Liver (tissue), 9 donors: ENCODE measurements around the gene SLC24A3. TPM values are rescaled to one million over a fixed set of nuclear protein-coding genes. Genes with fewer than 3 reads are reported as not detected.

Experiments used
- DNase-seq: peaks from one replicate; pipeline ENCODE4 v3.0.0-alpha.2; 2017; ENCODE audit warnings: low spot score
- H3K27ac ChIP-seq, 2 donors: one replicate each; pipeline ENCODE4 v1.7.0; 2013; ENCODE audit warnings: inconsistent platforms in 2 of 2, low read length in 2 of 2, control low read depth in 1 of 2, low read depth in 1 of 2, mild to moderate bottlenecking in 1 of 2
- H3K27me3 ChIP-seq, 4 donors: one replicate each; pipeline versions ENCODE4 v1.6.1 to v1.7.0; 2013; ENCODE audit warnings: low read length in 3 of 4, inconsistent platforms in 1 of 4, mild to moderate bottlenecking in 1 of 4, moderate library complexity in 1 of 4; ENCODE audit not compliant: control insufficient read depth in 4 of 4, insufficient read depth in 4 of 4
- H3K36me3 ChIP-seq, 4 donors: one replicate each; pipeline versions ENCODE4 v1.6.1 to v1.7.0; 2013; ENCODE audit warnings: low read length in 3 of 4, mild to moderate bottlenecking in 3 of 4, low read depth in 1 of 4, moderate library complexity in 1 of 4; ENCODE audit not compliant: control insufficient read depth in 4 of 4, insufficient read depth in 3 of 4
- H3K4me1 ChIP-seq, 4 donors: one replicate each; pipeline versions ENCODE4 v1.6.1 to v1.7.0; 2013; ENCODE audit warnings: low read length in 3 of 4, mild to moderate bottlenecking in 3 of 4, moderate library complexity in 1 of 4; ENCODE audit not compliant: control insufficient read depth in 4 of 4, insufficient read depth in 4 of 4
- H3K4me3 ChIP-seq, 3 donors: one replicate each; pipeline versions ENCODE4 v1.6.1 to v1.7.0; 2013; ENCODE audit warnings: low read length in 3 of 3, control low read depth in 1 of 3, low read depth in 1 of 3, mild to moderate bottlenecking in 1 of 3
- H3K9ac ChIP-seq, 2 donors: one replicate each; pipeline ENCODE4 v1.7.0; 2013; ENCODE audit warnings: low read length in 2 of 2, mild to moderate bottlenecking in 2 of 2, moderate library complexity in 2 of 2, control low read depth in 1 of 2, low read depth in 1 of 2
- H3K9me3 ChIP-seq, 4 donors: one replicate each; pipeline versions ENCODE4 v1.6.1 to v1.7.0; 2013; ENCODE audit warnings: low read length in 3 of 4; ENCODE audit not compliant: control insufficient read depth in 4 of 4
- ATF3 ChIP-seq: IDR thresholded peaks from 2 replicates; pipeline ENCODE4 v1.6.1; 2016; ENCODE audit warnings: antibody characterized with exemption
- CTCF ChIP-seq: fragments of 150-350 bp; IDR thresholded peaks from 2 replicates; pipeline ENCODE4 v1.5.1; 2017; ENCODE audit warnings: improper control_type of control experiment, low read depth, low read length; ENCODE audit not compliant: missing input control
- EGR1 ChIP-seq, 2 donors: IDR thresholded peaks; 2 replicates each; pipeline ENCODE4 v1.6.1; 2016 to 2018; ENCODE audit warnings: antibody characterized with exemption in 2 of 2, low read depth in 2 of 2
- FOXA1 ChIP-seq: IDR thresholded peaks from 2 replicates; pipeline ENCODE4 v1.6.1; 2016; ENCODE audit warnings: antibody characterized with exemption
- FOXA2 ChIP-seq: IDR thresholded peaks from 2 replicates; pipeline ENCODE4 v1.6.1; 2016; ENCODE audit warnings: antibody characterized with exemption
- GABPA ChIP-seq, 2 donors: IDR thresholded peaks in 1 of 2; conservative IDR thresholded peaks in 1 of 2; 2 replicates each; pipeline ENCODE4 v1.6.1; 2016; ENCODE audit warnings: antibody characterized with exemption in 2 of 2, mild to moderate bottlenecking in 1 of 2, moderate library complexity in 1 of 2
- HNF4A ChIP-seq, 2 donors: conservative IDR thresholded peaks; 2 replicates each; pipeline ENCODE4 v1.6.1; 2016; ENCODE audit warnings: antibody characterized with exemption in 2 of 2, mild to moderate bottlenecking in 2 of 2
- HNF4G ChIP-seq: IDR thresholded peaks from 2 replicates; pipeline ENCODE4 v1.6.1; 2016; ENCODE audit warnings: antibody characterized with exemption
- JUND ChIP-seq, 2 donors: IDR thresholded peaks; 2 replicates each; pipeline ENCODE4 v1.6.1; 2016; ENCODE audit warnings: antibody characterized with exemption in 2 of 2
- MAX ChIP-seq: IDR thresholded peaks from 2 replicates; pipeline ENCODE4 v1.6.1; 2016; ENCODE audit warnings: antibody characterized with exemption
- NR2F2 ChIP-seq: IDR thresholded peaks from 2 replicates; pipeline ENCODE4 v1.6.1; 2016; ENCODE audit warnings: antibody characterized with exemption
- RAD21 ChIP-seq, 2 donors: IDR thresholded peaks; 2 replicates each; pipeline ENCODE4 v1.6.1; 2016; ENCODE audit warnings: antibody characterized with exemption in 2 of 2, mild to moderate bottlenecking in 2 of 2
- REST ChIP-seq: IDR thresholded peaks from 2 replicates; pipeline ENCODE4 v1.6.1; 2016; ENCODE audit warnings: antibody characterized with exemption, mild to moderate bottlenecking
- RXRA ChIP-seq, 2 donors: IDR thresholded peaks; 2 replicates each; pipeline ENCODE4 v1.6.1; 2017 to 2018; ENCODE audit warnings: antibody characterized with exemption in 2 of 2, mild to moderate bottlenecking in 1 of 2
- SP1 ChIP-seq: IDR thresholded peaks from 2 replicates; pipeline ENCODE4 v1.6.1; 2018; ENCODE audit warnings: antibody characterized with exemption, mild to moderate bottlenecking
- TAF1 ChIP-seq: conservative IDR thresholded peaks from 2 replicates; pipeline ENCODE4 v1.6.1; 2016; ENCODE audit warnings: antibody characterized with exemption, mild to moderate bottlenecking
- YY1 ChIP-seq: IDR thresholded peaks from 2 replicates; pipeline ENCODE4 v1.6.1; 2016; ENCODE audit warnings: antibody characterized with exemption, mild to moderate bottlenecking
- ZBTB33 ChIP-seq: IDR thresholded peaks from 2 replicates; pipeline ENCODE4 v1.6.1; 2016; ENCODE audit warnings: antibody characterized with exemption
- WGBS: extraction: QIAGEN DNeasy Blood & Tissue Kit; methylation state at CpG from one replicate; pipeline ENCODE4 v1.1.7; 2013; 5-methylcytosine and 5-hydroxymethylcytosine counted together
- polyA plus RNA-seq, 2 donors: library from polyadenylated mRNA; stranded (reverse) in 1 of 2; unstranded in 1 of 2; fragments of 200-250 nt in 1 of 2; fragments of >200 nt in 1 of 2; fragmentation: Nextera tagmentation in 1 of 2; extraction: Ambion mirVana in 1 of 2; gene quantifications; one replicate each; pipeline versions ENCODE4 v1.2.1 to v1.2.3, GENCODE V29; 2013 to 2015
- total RNA-seq, 2 donors: library from RNA; depleted of rRNA; stranded (reverse); fragments of >200 nt; gene quantifications; one replicate each; pipeline ENCODE4 v1.2.3, GENCODE V29; 2014
- donor health status: healthy.
- donor health status: healthy.
- donor health status: healthy.
- donor health status: healthy.
- donor health status: healthy.

Gene SLC24A3
- total and polyA plus RNA-seq, 4 donors: 0.28 to 1.8 (median 0.46) TPM

- Histone ChIP-seq H3K9me3 (no peaks in the 10 kb centered on the region), H3K9ac (no peak overlapping the region), H3K36me3 (no peaks in the 10 kb centered on the region), H3K4me1 (no peaks in the 10 kb centered on the region), H3K27ac (no peak overlapping the region), H3K27me3 (peaks cover 0 to 6% (median 4%) of the 10 kb centered on the region in 4 donors), H3K4me3 (no peak overlapping the region)
- no peak for DNase-seq
- WGBS: 71% methylated on average over 2 of the region's 2 CpGs
- TF ChIP-seq REST: no peak
- TF ChIP-seq HNF4G: no peak
- no peak for TF ChIP-seq ATF3
- no peak for TF ChIP-seq JUND (IDR thresholded peaks at IDR 0.05)
- no peak for TF ChIP-seq SP1
- no peak for TF ChIP-seq EGR1 (IDR thresholded peaks at IDR 0.05; ENCODE audit: low read depth in 2 of 2)
- no peak for TF ChIP-seq NR2F2
- no peak for TF ChIP-seq ZBTB33
- TF ChIP-seq FOXA2: no peak
- no peak for TF ChIP-seq FOXA1
- no peak for TF ChIP-seq RAD21 (IDR thresholded peaks at IDR 0.05)
- no peak for TF ChIP-seq RXRA (IDR thresholded peaks at IDR 0.05)
- no peak for TF ChIP-seq CTCF
- TF ChIP-seq MAX: no peak
- TF ChIP-seq TAF1: no peak
- TF ChIP-seq HNF4A (conservative IDR thresholded peaks at IDR 0.05): no peak
- no peak for TF ChIP-seq YY1
- TF ChIP-seq GABPA (IDR thresholded peaks at IDR 0.05 in 1 of 2, conservative IDR thresholded peaks at IDR 0.05 in 1 of 2): no peak
Observed at GRCh38 chr20:19616081-19616480, 403.6 kb downstream of the SLC24A3 start.
